SK-N-SH treated with all-trans-retinoic acid at 6 μM for 48 hours (cell line): ENCODE measurements around the gene RASA3.

Experiments
- ATAC-seq: fragments of 200-7000 bp; cut with Tn5 transposase; 3 replicates; pipeline ENCODE4 v1.9.1; 2020; ENCODE audit warnings: mild to moderate bottlenecking, moderate library complexity
- ARNTL ChIP-seq: fragments of 450-650 bp; formaldehyde crosslinking; IDR thresholded peaks from 2 replicates; pipeline ENCODE4 v1.5.0; 2020; ENCODE audit warnings: low read depth, mild to moderate bottlenecking, moderate library complexity, borderline replicate concordance
- CREB5 ChIP-seq: fragments of 250-450 bp; sonication (Bioruptor Pico); IDR thresholded peaks from 2 replicates; pipeline ENCODE4 v1.5.1; 2020; ENCODE audit warnings: low read depth, mild to moderate bottlenecking, moderate library complexity
- CSDC2 ChIP-seq: fragments of 250-450 bp; sonication (Bioruptor Pico); IDR thresholded peaks from 2 replicates; pipeline ENCODE4 v1.5.0; 2020; ENCODE audit warnings: mild to moderate bottlenecking, moderate library complexity
- CSRNP3 ChIP-seq: fragments of 250-450 bp; sonication (Bioruptor Pico); IDR thresholded peaks from 2 replicates; pipeline ENCODE4 v1.5.1; 2021; ENCODE audit warnings: mild to moderate bottlenecking, moderate library complexity
- GLIS3 ChIP-seq: fragments of 250-450 bp; sonication (Bioruptor Pico); IDR thresholded peaks from 2 replicates; pipeline ENCODE4 v1.5.0; 2020; ENCODE audit warnings: mild to moderate bottlenecking, moderate library complexity
- ISL1 ChIP-seq: fragments of 250-450 bp; sonication (Bioruptor Pico); IDR thresholded peaks from 2 replicates; pipeline ENCODE4 v2.1.2; 2022; ENCODE audit warnings: mild to moderate bottlenecking, moderate library complexity
- OSR1 ChIP-seq: fragments of 250-450 bp; sonication (Bioruptor Pico); IDR thresholded peaks from 2 replicates; pipeline ENCODE4 v1.8.0; 2022; ENCODE audit warnings: moderate library complexity, mild to moderate bottlenecking, inconsistent platforms
- TCF4 ChIP-seq: fragments of 250-450 bp; sonication (Bioruptor Pico); IDR thresholded peaks from 2 replicates; pipeline ENCODE4 v1.8.0; 2021; ENCODE audit warnings: mild to moderate bottlenecking, moderate library complexity, borderline replicate concordance
- TSHZ2 ChIP-seq: fragments of 250-450 bp; sonication (Bioruptor Pico); IDR thresholded peaks from 2 replicates; pipeline ENCODE4 v1.5.0; 2020; ENCODE audit warnings: mild to moderate bottlenecking, moderate library complexity
- ZC3H10 ChIP-seq: fragments of 250-450 bp; sonication (Bioruptor Pico); IDR thresholded peaks from 2 replicates; pipeline ENCODE4 v1.5.1; 2021; ENCODE audit warnings: mild to moderate bottlenecking, moderate library complexity
- ZFP3 ChIP-seq: fragments of 250-450 bp; sonication (Bioruptor Pico); IDR thresholded peaks from 2 replicates; pipeline ENCODE4 v1.5.0; 2020; ENCODE audit warnings: mild to moderate bottlenecking, moderate library complexity
- ZFP30 ChIP-seq: fragments of 450-650 bp; formaldehyde crosslinking; IDR thresholded peaks from 2 replicates; pipeline ENCODE4 v1.5.0; 2022; ENCODE audit warnings: mild to moderate bottlenecking, moderate library complexity
- ZNF565 ChIP-seq: fragments of 450-650 bp; formaldehyde crosslinking; conservative IDR thresholded peaks from 2 replicates; pipeline ENCODE4 v1.5.0; 2020; ENCODE audit warnings: low read depth, mild to moderate bottlenecking, moderate library complexity
- ZNF70 ChIP-seq: fragments of 450-650 bp; formaldehyde crosslinking; IDR thresholded peaks from 2 replicates; pipeline ENCODE4 v1.5.0; 2020; ENCODE audit warnings: mild to moderate bottlenecking, moderate library complexity
- ZNF8 ChIP-seq: fragments of 450-650 bp; formaldehyde crosslinking; IDR thresholded peaks from 2 replicates; pipeline ENCODE4 v1.5.0; 2020; ENCODE audit warnings: mild to moderate bottlenecking, moderate library complexity
- TF ChIP-seq, protein P1 (sequence below): fragments of 250-450 bp; sonication (Bioruptor Pico); IDR thresholded peaks from 2 replicates; pipeline ENCODE4 v1.8.0; 2020; ENCODE audit warnings: mild to moderate bottlenecking, moderate library complexity, borderline replicate concordance
- TF ChIP-seq, protein P2 (sequence below): fragments of 250-450 bp; sonication (Bioruptor Pico); IDR thresholded peaks from 2 replicates; pipeline ENCODE4 v1.8.0; 2021; ENCODE audit warnings: low read depth, mild to moderate bottlenecking, moderate library complexity, borderline replicate concordance

Gene RASA3

GRCh38 chr13:113968463-113969310 is 163.7 kb downstream of the RASA3 start (continued):
- TF ChIP-seq ZFP30 (CRISPR knock-in tag) (no peak), TCF4 (CRISPR knock-in tag) (no peak), CREB5 (CRISPR knock-in tag) (no peak)

DNA sequence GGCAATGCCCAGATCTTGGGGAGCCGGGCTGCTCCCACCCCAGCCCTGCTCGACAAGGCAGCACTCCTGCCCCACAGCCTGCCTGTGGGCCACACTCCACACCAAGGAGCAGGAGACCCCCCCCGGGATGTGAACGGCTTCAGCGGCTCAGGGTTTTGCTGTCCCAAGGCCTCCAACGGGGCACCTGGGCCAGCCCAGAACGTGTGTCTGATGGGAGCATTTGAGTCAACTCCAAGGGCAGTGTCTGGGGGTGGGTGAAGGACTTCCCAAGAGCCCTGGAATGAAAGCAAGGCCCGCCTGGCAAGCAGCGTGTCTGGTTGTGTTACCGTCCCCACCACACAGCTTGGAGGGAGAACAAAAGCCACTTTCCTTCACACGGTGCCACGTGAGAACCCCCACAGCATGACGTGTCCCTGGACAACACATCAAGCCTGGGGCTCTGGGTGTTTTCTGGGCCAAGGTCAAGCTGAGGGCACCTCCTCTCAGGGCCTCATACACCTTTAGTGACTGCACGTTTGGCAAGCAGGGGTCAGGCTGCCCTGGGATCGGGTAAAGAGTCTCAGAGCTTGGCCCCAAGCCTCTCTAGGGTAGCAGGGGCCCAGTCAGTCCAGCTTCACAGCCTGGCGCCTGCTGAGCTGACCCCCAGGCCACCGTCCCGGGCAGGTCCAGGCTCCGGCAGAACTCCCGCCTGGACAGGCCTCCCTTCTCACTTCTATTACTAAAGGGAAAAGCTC is 164.5 kb downstream of the RASA3 start:
- TF ChIP-seq CSRNP3 (CRISPR knock-in tag) (no peak), ISL1 (CRISPR knock-in tag) (no peak), ARNTL (CRISPR knock-in tag) (no peak)
- ATAC-seq, result no peak

- no peak for ATAC-seq
These were observed 165.2 kb downstream of the RASA3 start for GRCh38 chr13:113967206-113967720.

More at GRCh38 chr13:113967206-113967720, 165.2 kb downstream of the RASA3 start:
- no peak for TF ChIP-seq ZNF70
- no peak for TF ChIP-seq CSDC2 (CRISPR knock-in tag)
- no peak for TF ChIP-seq ZFP3
- TF ChIP-seq CSRNP3 (CRISPR knock-in tag), result no peak
- TF ChIP-seq, protein P1, sequence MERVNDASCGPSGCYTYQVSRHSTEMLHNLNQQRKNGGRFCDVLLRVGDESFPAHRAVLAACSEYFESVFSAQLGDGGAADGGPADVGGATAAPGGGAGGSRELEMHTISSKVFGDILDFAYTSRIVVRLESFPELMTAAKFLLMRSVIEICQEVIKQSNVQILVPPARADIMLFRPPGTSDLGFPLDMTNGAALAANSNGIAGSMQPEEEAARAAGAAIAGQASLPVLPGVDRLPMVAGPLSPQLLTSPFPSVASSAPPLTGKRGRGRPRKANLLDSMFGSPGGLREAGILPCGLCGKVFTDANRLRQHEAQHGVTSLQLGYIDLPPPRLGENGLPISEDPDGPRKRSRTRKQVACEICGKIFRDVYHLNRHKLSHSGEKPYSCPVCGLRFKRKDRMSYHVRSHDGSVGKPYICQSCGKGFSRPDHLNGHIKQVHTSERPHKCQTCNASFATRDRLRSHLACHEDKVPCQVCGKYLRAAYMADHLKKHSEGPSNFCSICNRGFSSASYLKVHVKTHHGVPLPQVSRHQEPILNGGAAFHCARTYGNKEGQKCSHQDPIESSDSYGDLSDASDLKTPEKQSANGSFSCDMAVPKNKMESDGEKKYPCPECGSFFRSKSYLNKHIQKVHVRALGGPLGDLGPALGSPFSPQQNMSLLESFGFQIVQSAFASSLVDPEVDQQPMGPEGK (CRISPR knock-in tag), result no peak
- TF ChIP-seq ZC3H10 (CRISPR knock-in tag), result no peak
- TF ChIP-seq ZNF565 (CRISPR knock-in tag), result no peak
- TF ChIP-seq GLIS3 (CRISPR knock-in tag), result no peak
- TF ChIP-seq OSR1 (CRISPR knock-in tag), result no peak
- no peak for TF ChIP-seq ZNF8 (CRISPR knock-in tag)
- TF ChIP-seq ZFP30 (CRISPR knock-in tag), result no peak
- no peak for TF ChIP-seq TSHZ2 (CRISPR knock-in tag)
- TF ChIP-seq, protein P2, sequence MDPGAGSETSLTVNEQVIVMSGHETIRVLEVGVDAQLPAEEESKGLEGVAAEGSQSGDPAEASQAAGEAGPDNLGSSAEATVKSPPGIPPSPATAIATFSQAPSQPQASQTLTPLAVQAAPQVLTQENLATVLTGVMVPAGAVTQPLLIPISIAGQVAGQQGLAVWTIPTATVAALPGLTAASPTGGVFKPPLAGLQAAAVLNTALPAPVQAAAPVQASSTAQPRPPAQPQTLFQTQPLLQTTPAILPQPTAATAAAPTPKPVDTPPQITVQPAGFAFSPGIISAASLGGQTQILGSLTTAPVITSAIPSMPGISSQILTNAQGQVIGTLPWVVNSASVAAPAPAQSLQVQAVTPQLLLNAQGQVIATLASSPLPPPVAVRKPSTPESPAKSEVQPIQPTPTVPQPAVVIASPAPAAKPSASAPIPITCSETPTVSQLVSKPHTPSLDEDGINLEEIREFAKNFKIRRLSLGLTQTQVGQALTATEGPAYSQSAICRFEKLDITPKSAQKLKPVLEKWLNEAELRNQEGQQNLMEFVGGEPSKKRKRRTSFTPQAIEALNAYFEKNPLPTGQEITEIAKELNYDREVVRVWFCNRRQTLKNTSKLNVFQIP, result no peak
- no peak for TF ChIP-seq TCF4 (CRISPR knock-in tag)
- no peak for TF ChIP-seq CREB5 (CRISPR knock-in tag)
